Fibroblast of lung (primary cell): ENCODE results near the gene PKIG. TPM values are rescaled to one million over a fixed set of nuclear protein-coding genes. Genes with fewer than 3 reads are reported as not detected.

Experiments used
- DNase-seq, 2 donors: peaks; one replicate each; pipeline versions ENCODE4 v3.0.0 to v3.0.0-alpha.2; 2010; ENCODE audit warnings: low read depth in 2 of 2
- H2AFZ ChIP-seq: 2 replicates; pipeline ENCODE4 v1.5.1; 2012; ENCODE audit warnings: low read length, control low read depth, inconsistent platforms
- H3K27ac ChIP-seq: 2 replicates; pipeline ENCODE4 v1.5.1; 2011; ENCODE audit warnings: low read length, control low read depth; ENCODE audit not compliant: insufficient read depth
- H3K27me3 ChIP-seq: 2 replicates; pipeline ENCODE4 v1.5.1; 2011; ENCODE audit warnings: mild to moderate bottlenecking, low read length; ENCODE audit not compliant: control insufficient read depth, insufficient read depth
- H3K36me3 ChIP-seq: 2 replicates; pipeline ENCODE4 v1.5.1; 2011; ENCODE audit warnings: low read length; ENCODE audit not compliant: control insufficient read depth, insufficient read depth
- H3K4me1 ChIP-seq: 2 replicates; pipeline ENCODE4 v1.5.1; 2011; ENCODE audit warnings: low read length; ENCODE audit not compliant: control insufficient read depth, insufficient read depth; ENCODE audit errors: extremely low read depth
- H3K4me2 ChIP-seq: 2 replicates; pipeline ENCODE4 v1.5.1; 2011; ENCODE audit warnings: low read length, control low read depth; ENCODE audit not compliant: insufficient read depth; ENCODE audit errors: extremely low read depth
- H3K4me3 ChIP-seq, 4 experiments: fragments of 200-600 bp in 1 of 4; sonication (generic) in 1 of 4; replicated peaks in 1 of 4; 2 replicates each; pipeline ENCODE4 v1.5.1; 2011 to 2016; ENCODE audit warnings: low read length in 4 of 4, low read depth in 3 of 4, mild to moderate bottlenecking in 3 of 4, control low read depth in 2 of 4, inconsistent platforms in 1 of 4, mixed read lengths in 1 of 4; ENCODE audit not compliant: insufficient read depth in 1 of 4; ENCODE audit errors: control extremely low read depth in 1 of 4
- H3K79me2 ChIP-seq: 2 replicates; pipeline ENCODE4 v1.5.1; 2012; ENCODE audit warnings: mild to moderate bottlenecking, low read length, inconsistent platforms; ENCODE audit not compliant: control insufficient read depth, insufficient read depth
- H3K9ac ChIP-seq: 2 replicates; pipeline ENCODE4 v1.5.1; 2011; ENCODE audit warnings: mild to moderate bottlenecking, low read length, control low read depth; ENCODE audit not compliant: insufficient read depth
- H3K9me3 ChIP-seq: 2 replicates; pipeline ENCODE4 v1.5.1; 2012; ENCODE audit warnings: low read depth, low read length; ENCODE audit not compliant: control insufficient read depth, insufficient read depth
- H4K20me1 ChIP-seq: 2 replicates; pipeline ENCODE4 v1.5.1; 2011; ENCODE audit warnings: low read length; ENCODE audit not compliant: control insufficient read depth, insufficient read depth; ENCODE audit errors: extremely low read depth
- CTCF ChIP-seq, 2 donors: IDR thresholded peaks in 1 of 2; conservative IDR thresholded peaks in 1 of 2; 1 replicate in 1 of 2; 2 replicates in 1 of 2; pipeline ENCODE4 v1.5.1; 2011 to 2012; ENCODE audit warnings: low read length in 2 of 2, control low read depth in 1 of 2, inconsistent platforms in 1 of 2, low read depth in 1 of 2, mild to moderate bottlenecking in 1 of 2
- EZH2 ChIP-seq: IDR thresholded peaks from 2 replicates; pipeline ENCODE4 v1.5.1; 2012; ENCODE audit warnings: low read length, control low read depth, mild to moderate bottlenecking; ENCODE audit errors: missing control alignments
- polyA plus RNA-seq, 2 donors: library from polyadenylated mRNA; depleted of rRNA in 1 of 2; stranded (reverse) in 1 of 2; unstranded in 1 of 2; fragments of >200 nt; gene quantifications; 2 replicates each; pipeline ENCODE4 v1.2.1, GENCODE V29; 2011 to 2012; ENCODE audit warnings: missing spikeins in 1 of 2
- total RNA-seq: library from RNA; depleted of rRNA; stranded (reverse); fragments of >200 nt; gene quantifications from 2 replicates; pipeline ENCODE4 v1.2.1, GENCODE V29; 2014

The PKIG gene
- total and polyA plus RNA-seq, 2 donors (not counting 1 experiment from before 2014, with no cell fraction given), result 192 to 234 TPM

- Histone ChIP-seq H3K4me3 (no peak overlapping the region), H3K9me3 (no peaks in the 10 kb centered on the region), H3K9ac (no peak overlapping the region), H3K27ac (no peak overlapping the region), H4K20me1 (no peaks in the 10 kb centered on the region), H3K4me1 (peaks cover 9% of the 10 kb centered on the region), H2AFZ (no peak overlapping the region), H3K27me3 (no peaks in the 10 kb centered on the region), H3K4me2 (no peak overlapping the region), H3K36me3 (no peaks in the 10 kb centered on the region), H3K79me2 (no peaks in the 10 kb centered on the region)
- no peak for DNase-seq
- TF ChIP-seq CTCF (conservative IDR thresholded peaks at IDR 0.05 in 1 of 2, IDR thresholded peaks at IDR 0.05 in 1 of 2; ENCODE audit: low read depth in 1 of 2, low read length in 2 of 2) (no peak), EZH2 (no peak)
Observed at GRCh38 chr20:44536175-44536574, 46.2 kb upstream of the PKIG start.

GRCh38 chr20:44537993-44538392, 44.4 kb upstream of the PKIG start:
- no peak overlapping the region for H3K4me2 ChIP-seq
- peaks cover 4% of the 10 kb centered on the region for H3K4me1 ChIP-seq
- H3K27ac ChIP-seq, result no peak overlapping the region
- H3K9me3 ChIP-seq, result no peaks in the 10 kb centered on the region
- no peak overlapping the region for H3K9ac ChIP-seq
- H3K79me2 ChIP-seq, result no peaks in the 10 kb centered on the region
- H4K20me1 ChIP-seq, result no peaks in the 10 kb centered on the region
- H3K4me3 ChIP-seq, result no peak overlapping the region
- no peak overlapping the region for H2AFZ ChIP-seq
- no peaks in the 10 kb centered on the region for H3K27me3 ChIP-seq
- TF ChIP-seq CTCF (conservative IDR thresholded peaks at IDR 0.05 in 1 of 2, IDR thresholded peaks at IDR 0.05 in 1 of 2; ENCODE audit: low read depth in 1 of 2, low read length in 2 of 2) (peak; percentile 32 to 39), EZH2 (no peak)
- DNase-seq, result peak in 1 of 2 donors; percentile 46
- no peaks in the 10 kb centered on the region for H3K36me3 ChIP-seq

GRCh38 chr20:44540834-44541233, 41.5 kb upstream of the PKIG start:
- Histone ChIP-seq H3K9me3 (no peaks in the 10 kb centered on the region), H3K4me3 (no peak overlapping the region), H2AFZ (no peak overlapping the region), H3K4me1 (peaks cover 4% of the 10 kb centered on the region), H3K27me3 (no peaks in the 10 kb centered on the region), H3K79me2 (no peaks in the 10 kb centered on the region), H4K20me1 (no peaks in the 10 kb centered on the region), H3K36me3 (no peaks in the 10 kb centered on the region), H3K4me2 (peak overlapping the region; percentile 7), H3K27ac (no peak overlapping the region), H3K9ac (no peak overlapping the region)
- no peak for TF ChIP-seq CTCF (conservative IDR thresholded peaks at IDR 0.05 in 1 of 2, IDR thresholded peaks at IDR 0.05 in 1 of 2; ENCODE audit: low read depth in 1 of 2, low read length in 2 of 2)
- no peak for TF ChIP-seq EZH2
- peak in 1 of 2 donors; percentile 90 for DNase-seq
